HL-60 (cell line): ENCODE data around the gene KLF1.

Experiments used
- DNase-seq, 2 experiments: peaks; one replicate each; pipeline ENCODE4 v3.0.0-alpha.2; 2010 to 2020; ENCODE audit warnings: low read depth in 1 of 2, low spot score in 1 of 2
- H3K27ac ChIP-seq: fragments of 250-450 bp; sonication (Bioruptor Pico); replicated peaks from 2 replicates; pipeline ENCODE4 v1.5.1; 2020; ENCODE audit warnings: mild to moderate bottlenecking, moderate library complexity
- H3K27me3 ChIP-seq: fragments of 250-450 bp; sonication (Bioruptor Pico); 2 replicates; pipeline ENCODE4 v1.5.1; 2021; ENCODE audit warnings: mild to moderate bottlenecking, moderate library complexity; ENCODE audit not compliant: insufficient read depth, poor library complexity, severe bottlenecking
- H3K4me3 ChIP-seq: replicated peaks from 2 replicates; pipeline ENCODE4 v1.5.1; 2011; ENCODE audit warnings: mild to moderate bottlenecking, control low read depth, low read length; ENCODE audit not compliant: insufficient read depth
- GABPA ChIP-seq: IDR thresholded peaks from 2 replicates; pipeline ENCODE4 v1.6.1; 2012; ENCODE audit warnings: low read depth
- POLR2AphosphoS5 ChIP-seq: IDR thresholded peaks from 2 replicates; pipeline ENCODE4 v1.6.1; 2012; ENCODE audit warnings: low read depth
- SPI1 ChIP-seq: IDR thresholded peaks from 2 replicates; pipeline ENCODE4 v1.6.1; 2012; ENCODE audit warnings: low read depth, mild to moderate bottlenecking, borderline replicate concordance
- TF ChIP-seq, protein P1 (sequence below): IDR thresholded peaks from 2 replicates; pipeline ENCODE4 v1.6.1; 2012; ENCODE audit warnings: low read depth; ENCODE audit not compliant: insufficient replicate concordance
- TF ChIP-seq, protein P2 (sequence below): IDR thresholded peaks from one replicate; pipeline ENCODE4 v1.5.1; 2011; ENCODE audit warnings: low read length, control low read depth, inconsistent platforms; ENCODE audit not compliant: insufficient read depth

KLF1 gene

DNA sequence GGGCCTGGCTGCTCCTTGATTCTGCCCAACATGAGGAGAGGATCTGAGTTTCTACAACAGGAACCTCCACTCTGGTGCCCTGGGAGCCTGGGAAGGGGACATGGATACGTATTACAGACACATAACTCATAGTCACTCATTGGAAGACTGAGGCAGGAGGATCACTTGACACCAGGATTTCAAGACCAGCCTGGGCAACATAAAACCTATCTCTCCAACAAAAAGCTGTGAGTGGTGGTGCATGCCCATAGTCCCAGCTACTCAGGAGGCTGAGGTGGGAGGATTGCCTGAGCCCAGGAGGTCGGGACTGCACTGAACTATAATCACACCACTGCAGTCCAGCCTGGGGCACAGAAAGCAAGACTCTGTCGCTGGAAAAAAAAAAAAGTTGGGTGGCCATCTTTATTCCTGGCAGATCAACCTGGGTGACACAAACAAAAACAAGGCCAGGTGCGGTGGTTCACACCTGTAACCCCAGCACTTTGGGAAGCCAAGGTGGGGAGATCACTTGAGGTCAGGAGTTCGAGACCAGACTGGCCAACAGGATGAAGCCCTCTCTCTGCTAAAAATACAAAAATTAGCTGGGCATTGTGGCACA is 1.1 kb upstream of the KLF1 start:
- Histone ChIP-seq H3K27ac (no peak overlapping the region), H3K4me3 (no peak overlapping the region), H3K27me3 (no peaks in the 10 kb centered on the region)
- DNase-seq, result no peak
- no peak for TF ChIP-seq GABPA
- no peak for TF ChIP-seq SPI1
- TF ChIP-seq, protein P1, sequence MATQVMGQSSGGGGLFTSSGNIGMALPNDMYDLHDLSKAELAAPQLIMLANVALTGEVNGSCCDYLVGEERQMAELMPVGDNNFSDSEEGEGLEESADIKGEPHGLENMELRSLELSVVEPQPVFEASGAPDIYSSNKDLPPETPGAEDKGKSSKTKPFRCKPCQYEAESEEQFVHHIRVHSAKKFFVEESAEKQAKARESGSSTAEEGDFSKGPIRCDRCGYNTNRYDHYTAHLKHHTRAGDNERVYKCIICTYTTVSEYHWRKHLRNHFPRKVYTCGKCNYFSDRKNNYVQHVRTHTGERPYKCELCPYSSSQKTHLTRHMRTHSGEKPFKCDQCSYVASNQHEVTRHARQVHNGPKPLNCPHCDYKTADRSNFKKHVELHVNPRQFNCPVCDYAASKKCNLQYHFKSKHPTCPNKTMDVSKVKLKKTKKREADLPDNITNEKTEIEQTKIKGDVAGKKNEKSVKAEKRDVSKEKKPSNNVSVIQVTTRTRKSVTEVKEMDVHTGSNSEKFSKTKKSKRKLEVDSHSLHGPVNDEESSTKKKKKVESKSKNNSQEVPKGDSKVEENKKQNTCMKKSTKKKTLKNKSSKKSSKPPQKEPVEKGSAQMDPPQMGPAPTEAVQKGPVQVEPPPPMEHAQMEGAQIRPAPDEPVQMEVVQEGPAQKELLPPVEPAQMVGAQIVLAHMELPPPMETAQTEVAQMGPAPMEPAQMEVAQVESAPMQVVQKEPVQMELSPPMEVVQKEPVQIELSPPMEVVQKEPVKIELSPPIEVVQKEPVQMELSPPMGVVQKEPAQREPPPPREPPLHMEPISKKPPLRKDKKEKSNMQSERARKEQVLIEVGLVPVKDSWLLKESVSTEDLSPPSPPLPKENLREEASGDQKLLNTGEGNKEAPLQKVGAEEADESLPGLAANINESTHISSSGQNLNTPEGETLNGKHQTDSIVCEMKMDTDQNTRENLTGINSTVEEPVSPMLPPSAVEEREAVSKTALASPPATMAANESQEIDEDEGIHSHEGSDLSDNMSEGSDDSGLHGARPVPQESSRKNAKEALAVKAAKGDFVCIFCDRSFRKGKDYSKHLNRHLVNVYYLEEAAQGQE, result no peak
- no peak for TF ChIP-seq POLR2AphosphoS5
- TF ChIP-seq, protein P2, sequence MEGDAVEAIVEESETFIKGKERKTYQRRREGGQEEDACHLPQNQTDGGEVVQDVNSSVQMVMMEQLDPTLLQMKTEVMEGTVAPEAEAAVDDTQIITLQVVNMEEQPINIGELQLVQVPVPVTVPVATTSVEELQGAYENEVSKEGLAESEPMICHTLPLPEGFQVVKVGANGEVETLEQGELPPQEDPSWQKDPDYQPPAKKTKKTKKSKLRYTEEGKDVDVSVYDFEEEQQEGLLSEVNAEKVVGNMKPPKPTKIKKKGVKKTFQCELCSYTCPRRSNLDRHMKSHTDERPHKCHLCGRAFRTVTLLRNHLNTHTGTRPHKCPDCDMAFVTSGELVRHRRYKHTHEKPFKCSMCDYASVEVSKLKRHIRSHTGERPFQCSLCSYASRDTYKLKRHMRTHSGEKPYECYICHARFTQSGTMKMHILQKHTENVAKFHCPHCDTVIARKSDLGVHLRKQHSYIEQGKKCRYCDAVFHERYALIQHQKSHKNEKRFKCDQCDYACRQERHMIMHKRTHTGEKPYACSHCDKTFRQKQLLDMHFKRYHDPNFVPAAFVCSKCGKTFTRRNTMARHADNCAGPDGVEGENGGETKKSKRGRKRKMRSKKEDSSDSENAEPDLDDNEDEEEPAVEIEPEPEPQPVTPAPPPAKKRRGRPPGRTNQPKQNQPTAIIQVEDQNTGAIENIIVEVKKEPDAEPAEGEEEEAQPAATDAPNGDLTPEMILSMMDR, result no peak

DNA sequence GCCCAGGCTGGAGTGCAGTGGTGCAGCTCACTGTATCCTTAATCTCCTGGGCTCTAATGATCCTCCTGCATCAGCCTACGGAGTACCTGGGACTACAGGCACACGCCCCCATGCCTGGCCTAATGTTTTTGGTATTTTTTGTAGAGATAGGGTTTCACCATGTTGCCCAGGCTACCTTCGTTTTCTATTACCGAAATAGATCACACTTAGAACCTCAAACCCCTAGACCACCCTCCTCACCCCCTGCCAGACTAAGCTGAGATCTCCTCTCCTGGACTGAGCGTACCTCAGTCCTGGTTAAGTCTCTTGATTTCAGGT is 391 bp downstream of the KLF1 start:
- TF ChIP-seq, protein P2, result no peak
- TF ChIP-seq POLR2AphosphoS5 (no peak), SPI1 (no peak)
- Histone ChIP-seq H3K27me3 (no peaks in the 10 kb centered on the region), H3K4me3 (no peak overlapping the region), H3K27ac (no peak overlapping the region)
- no peak for DNase-seq

DNA sequence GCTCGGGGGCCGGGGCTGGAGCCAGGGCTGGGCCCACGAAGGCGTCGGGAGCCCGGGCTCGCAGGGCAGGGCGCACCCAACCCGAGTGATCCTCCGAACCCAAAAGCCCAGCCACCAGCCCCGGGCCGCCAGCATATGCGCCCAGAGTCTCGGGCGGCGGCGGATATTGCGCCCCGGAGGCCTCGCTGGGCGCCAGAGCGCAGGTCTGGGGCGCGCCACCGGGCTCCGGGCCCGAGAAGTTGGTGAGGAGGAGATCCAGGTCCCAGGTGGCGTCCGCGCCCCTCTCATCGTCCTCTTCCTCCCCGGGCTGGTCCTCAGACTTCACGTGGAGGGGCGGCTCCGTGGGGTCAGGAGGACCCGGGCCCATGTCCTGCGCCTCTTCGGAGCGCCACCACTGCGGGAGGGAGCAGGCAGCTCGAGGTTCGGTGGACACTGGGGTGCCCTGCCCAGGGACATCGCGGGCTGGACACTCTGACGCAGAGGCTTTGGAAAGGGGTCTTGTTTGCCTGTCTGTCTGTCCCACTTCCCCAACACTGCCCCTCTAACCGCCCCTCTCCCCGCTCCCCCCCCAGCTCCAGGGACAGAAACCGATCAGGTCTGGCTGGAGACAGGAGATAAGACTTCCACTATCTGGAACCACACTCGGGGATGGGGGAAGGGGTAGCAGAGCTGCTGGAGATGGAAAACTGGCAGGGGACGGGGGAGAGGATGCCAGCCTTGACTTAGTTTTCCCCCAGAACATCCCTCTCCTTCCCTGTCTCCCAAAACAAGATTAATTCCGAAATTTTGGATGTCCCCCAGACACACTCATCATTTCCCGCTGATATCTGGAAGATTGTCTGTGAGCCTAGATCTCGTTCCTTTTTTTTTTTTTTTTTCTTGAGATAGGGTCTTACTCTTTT is 1.0 kb downstream of the KLF1 start:
- Histone ChIP-seq H3K27ac (peak overlapping the region; percentile 66), H3K27me3 (no peaks in the 10 kb centered on the region), H3K4me3 (peak overlapping the region; percentile 45)
- DNase-seq, result no peak
- TF ChIP-seq GABPA, result no peak

DNA sequence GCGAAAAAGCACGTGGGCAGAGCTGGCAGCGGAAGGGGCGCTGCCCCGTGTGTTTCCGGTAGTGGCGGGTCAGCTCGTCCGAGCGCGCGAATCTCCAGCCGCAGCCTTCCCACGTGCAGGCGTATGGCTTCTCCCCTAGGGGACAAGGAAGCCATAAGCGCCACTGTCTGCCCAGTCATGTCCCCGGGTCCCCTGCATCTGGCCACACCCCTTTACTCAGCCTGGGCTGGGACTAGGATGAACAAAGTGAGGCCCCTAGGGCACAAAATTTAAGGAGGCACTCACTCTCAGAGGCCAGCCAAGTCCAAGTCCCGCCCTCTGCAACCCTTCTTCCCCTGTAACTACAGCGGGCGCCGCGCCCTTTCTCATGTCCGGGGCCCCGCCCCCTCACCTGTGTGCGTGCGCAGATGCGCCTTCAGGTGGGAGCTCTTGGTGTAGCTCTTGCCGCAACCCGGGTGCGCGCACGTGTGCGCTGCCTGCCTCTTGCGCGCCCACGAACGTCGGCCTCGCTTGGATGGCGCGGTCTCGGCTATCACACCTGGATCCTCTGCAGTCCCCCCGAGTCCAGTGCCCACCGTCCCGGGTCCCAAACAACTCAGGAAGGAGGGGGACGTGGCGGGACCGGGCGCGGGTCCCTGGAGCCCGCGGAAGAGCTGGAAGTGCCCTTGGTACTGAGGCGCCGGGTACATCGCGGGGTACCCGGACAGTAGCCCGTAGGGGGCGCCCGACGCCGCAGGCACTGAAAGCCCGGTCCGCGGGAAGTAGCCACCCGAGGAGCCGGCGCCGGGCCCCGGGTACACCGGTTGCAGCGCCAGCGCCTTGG is 1.9 kb downstream of the KLF1 start:
- Histone ChIP-seq H3K27ac (peak overlapping the region; percentile 66), H3K4me3 (peak overlapping the region; percentile 45), H3K27me3 (no peaks in the 10 kb centered on the region)
- DNase-seq, result peak; percentile 93 to 96
- TF ChIP-seq SPI1 (no peak), POLR2AphosphoS5 (peak; percentile 66), GABPA (peak; percentile 35; the same call in 1 of the 2 replicates)
- TF ChIP-seq, protein P1, result peak; percentile 61
- TF ChIP-seq, protein P2, result peak; percentile 51
